ENCODE data around the gene NAB1.
A peak's percentile ranks its signal among the peaks of the same experiment; 100 is the strongest.

Gene NAB1

DNA sequence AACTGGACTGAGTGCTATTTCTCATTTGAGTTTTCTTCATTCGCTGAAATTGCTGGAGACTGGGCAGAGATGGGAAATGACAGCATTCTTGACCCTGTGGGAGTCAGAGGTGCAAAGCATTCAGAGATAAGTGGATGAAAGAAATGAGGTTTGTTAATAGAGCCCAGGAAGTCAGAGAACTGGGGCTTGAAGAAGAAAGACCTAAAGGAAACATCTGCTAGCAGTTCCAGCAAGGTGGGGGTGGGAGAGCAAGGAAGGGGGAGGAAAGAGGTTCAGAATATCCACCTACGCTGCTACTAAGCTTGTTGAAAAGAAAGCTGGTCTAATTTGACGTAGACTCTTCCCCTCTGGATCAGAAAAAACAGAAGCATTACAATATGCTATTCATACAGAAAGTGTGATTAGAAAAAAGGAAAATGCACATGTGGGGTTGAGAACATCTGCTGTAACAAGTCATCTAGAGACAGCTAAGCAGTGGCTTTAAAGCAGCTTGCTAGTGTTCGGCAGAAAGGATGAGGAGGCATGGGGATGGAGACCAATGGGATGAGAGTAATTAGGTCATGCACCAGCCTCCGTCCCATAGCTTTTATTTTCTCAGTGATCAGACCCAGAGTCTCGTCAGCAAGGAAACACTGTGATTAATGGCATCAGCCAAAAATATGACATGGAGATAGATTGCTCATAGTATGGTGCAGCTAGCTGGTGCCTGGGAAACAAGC, 29.7 kb downstream of the NAB1 start:
- Mint-ChIP-seq H3K36me3 (peaks cover 22% of the 10 kb centered on the region), H3K27me3 (no peaks in the 10 kb centered on the region), H3K4me1 (peaks cover 68% of the 10 kb centered on the region), H3K9me3 (no peaks in the 10 kb centered on the region), H3K4me3 (peak overlapping the region; percentile 67), H3K27ac (peak overlapping the region; percentile 94)

DNA sequence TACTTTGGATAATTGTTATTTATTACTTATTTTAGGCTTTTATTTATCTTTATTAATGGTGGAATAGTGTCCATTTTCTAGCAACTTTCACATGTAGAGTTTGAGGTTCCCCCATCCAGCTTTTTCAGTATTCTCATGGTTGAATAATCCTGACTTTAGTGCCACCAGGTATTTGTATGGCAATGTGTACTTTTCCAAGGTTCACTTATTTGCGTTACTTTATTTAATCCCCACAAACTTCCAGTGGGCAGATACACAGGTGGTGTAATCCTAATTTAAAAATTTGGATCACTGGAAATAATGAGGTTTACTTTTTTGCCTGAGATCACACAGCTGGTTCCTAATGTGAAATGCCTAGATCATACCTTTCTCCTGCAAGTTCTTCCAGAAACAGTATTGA, 30.5 kb downstream of the NAB1 start:
- Mint-ChIP-seq H3K4me1 (peaks cover 60% of the 10 kb centered on the region), H3K4me3 (no peak overlapping the region), H3K27me3 (no peaks in the 10 kb centered on the region), H3K9me3 (no peaks in the 10 kb centered on the region), H3K36me3 (peaks cover 18% of the 10 kb centered on the region), H3K27ac (peak overlapping the region; percentile 30)

- Mint-ChIP-seq H3K4me3 (peak overlapping the region; percentile 54), H3K27ac (peak overlapping the region; percentile 82), H3K36me3 (peaks cover 20% of the 10 kb centered on the region), H3K27me3 (no peaks in the 10 kb centered on the region), H3K4me1 (peaks cover 54% of the 10 kb centered on the region), H3K9me3 (no peaks in the 10 kb centered on the region)
These were observed 31.1 kb downstream of the NAB1 start for GRCh38 chr2:190679813-190680591.

GRCh38 chr2:190682168-190682567, 33.3 kb downstream of the NAB1 start:
- no peak overlapping the region for H3K4me3 Mint-ChIP-seq
- peaks cover 40% of the 10 kb centered on the region for H3K4me1 Mint-ChIP-seq

GRCh38 chr2:190683802-190684201, 34.9 kb downstream of the NAB1 start:
- peaks cover 26% of the 10 kb centered on the region for H3K4me1 Mint-ChIP-seq
- no peaks in the 10 kb centered on the region for H3K9me3 Mint-ChIP-seq
- H3K27ac Mint-ChIP-seq, result no peak overlapping the region
- no peak overlapping the region for H3K4me3 Mint-ChIP-seq
- H3K27me3 Mint-ChIP-seq, result no peaks in the 10 kb centered on the region
- peaks cover 23% of the 10 kb centered on the region for H3K36me3 Mint-ChIP-seq

More at GRCh38 chr2:190682168-190682567, 33.3 kb downstream of the NAB1 start:
- peaks cover 19% of the 10 kb centered on the region for H3K36me3 Mint-ChIP-seq
- H3K27ac Mint-ChIP-seq, result no peak overlapping the region
- H3K27me3 Mint-ChIP-seq, result no peaks in the 10 kb centered on the region
- no peaks in the 10 kb centered on the region for H3K9me3 Mint-ChIP-seq

DNA sequence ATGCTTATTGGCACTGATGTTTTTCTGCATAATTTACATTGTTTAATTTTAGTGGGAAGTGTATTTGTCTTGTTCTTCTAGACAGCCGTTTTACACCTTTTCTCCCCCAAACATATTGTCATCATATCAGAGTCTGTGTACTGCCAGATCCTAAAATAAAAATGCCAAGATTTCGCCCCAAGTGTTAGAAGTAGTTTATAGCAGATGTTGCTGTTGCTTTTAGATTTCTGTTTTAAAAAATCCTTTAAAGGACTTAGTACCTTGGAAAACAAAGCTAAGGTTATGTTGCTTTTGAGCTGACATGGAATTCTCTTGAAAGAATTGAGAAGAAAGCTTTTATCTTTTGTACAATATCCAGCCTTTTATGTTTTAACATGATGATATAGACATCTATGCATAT, 36.0 kb downstream of the NAB1 start:
- peaks cover 14% of the 10 kb centered on the region for H3K4me1 Mint-ChIP-seq
- peaks cover 23% of the 10 kb centered on the region for H3K36me3 Mint-ChIP-seq
- no peak overlapping the region for H3K27ac Mint-ChIP-seq
- no peaks in the 10 kb centered on the region for H3K9me3 Mint-ChIP-seq
- no peaks in the 10 kb centered on the region for H3K27me3 Mint-ChIP-seq
- no peak overlapping the region for H3K4me3 Mint-ChIP-seq

DNA sequence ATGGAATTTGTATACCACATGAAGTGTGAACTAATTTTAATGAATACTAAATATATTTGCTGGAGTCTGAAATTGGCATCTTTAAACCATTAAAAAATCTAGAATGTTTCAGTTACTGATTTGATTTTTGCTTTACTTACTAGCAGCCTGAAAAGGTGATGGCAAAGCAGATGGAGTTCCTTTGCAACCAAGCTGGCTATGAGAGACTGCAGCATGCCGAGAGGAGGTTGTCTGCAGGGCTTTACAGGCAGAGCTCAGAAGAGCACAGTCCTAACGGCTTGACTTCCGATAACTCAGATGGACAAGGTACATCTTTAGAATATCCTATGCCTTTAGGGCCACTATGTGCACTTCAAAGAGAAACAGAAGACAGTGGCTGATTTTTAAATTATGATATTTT, 36.5 kb downstream of the NAB1 start:
- Mint-ChIP-seq H3K4me3 (no peak overlapping the region), H3K36me3 (peaks cover 23% of the 10 kb centered on the region), H3K9me3 (no peaks in the 10 kb centered on the region), H3K4me1 (peaks cover 10% of the 10 kb centered on the region), H3K27me3 (no peaks in the 10 kb centered on the region), H3K27ac (no peak overlapping the region)

- no peak overlapping the region for H3K27ac Mint-ChIP-seq
- no peaks in the 10 kb centered on the region for H3K27me3 Mint-ChIP-seq
- H3K9me3 Mint-ChIP-seq, result peaks cover 5% of the 10 kb centered on the region
- peaks cover 17% of the 10 kb centered on the region for H3K36me3 Mint-ChIP-seq
- no peak overlapping the region for H3K4me3 Mint-ChIP-seq
- peaks cover 24% of the 10 kb centered on the region for H3K4me1 Mint-ChIP-seq
These were observed 44.8 kb downstream of the NAB1 start for GRCh38 chr2:190693533-190694232.

- Mint-ChIP-seq H3K9me3 (peaks cover 5% of the 10 kb centered on the region), H3K36me3 (peaks cover 17% of the 10 kb centered on the region), H3K4me1 (peaks cover 24% of the 10 kb centered on the region), H3K4me3 (no peak overlapping the region), H3K27me3 (no peaks in the 10 kb centered on the region), H3K27ac (peak overlapping the region; percentile 86)
These were observed 45.6 kb downstream of the NAB1 start for GRCh38 chr2:190694479-190694878.

DNA sequence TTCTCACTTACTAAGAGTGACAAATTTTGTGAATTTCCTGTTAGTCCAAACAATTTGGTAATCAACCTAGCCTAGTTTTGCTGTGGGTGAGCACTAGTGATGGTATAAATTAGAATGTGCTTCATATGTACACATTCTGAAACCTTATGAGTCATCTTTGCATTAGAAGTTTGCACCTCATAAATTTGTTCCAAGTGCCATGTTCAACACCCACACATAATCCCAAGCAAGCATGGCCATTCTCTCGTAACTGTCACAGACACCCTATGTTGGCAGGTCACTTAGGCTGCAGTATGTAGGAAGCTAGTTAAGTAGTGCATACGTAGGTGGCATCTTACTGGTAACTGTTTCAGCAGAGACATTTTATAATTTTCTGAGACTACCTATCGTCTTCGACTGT, 46.9 kb downstream of the NAB1 start:
- peaks cover 24% of the 10 kb centered on the region for H3K4me1 Mint-ChIP-seq
- H3K36me3 Mint-ChIP-seq, result peaks cover 11% of the 10 kb centered on the region
- H3K9me3 Mint-ChIP-seq, result peaks cover 5% of the 10 kb centered on the region
- peak overlapping the region; percentile 37 for H3K4me3 Mint-ChIP-seq
- H3K27ac Mint-ChIP-seq, result peak overlapping the region; percentile 87
- no peaks in the 10 kb centered on the region for H3K27me3 Mint-ChIP-seq

DNA sequence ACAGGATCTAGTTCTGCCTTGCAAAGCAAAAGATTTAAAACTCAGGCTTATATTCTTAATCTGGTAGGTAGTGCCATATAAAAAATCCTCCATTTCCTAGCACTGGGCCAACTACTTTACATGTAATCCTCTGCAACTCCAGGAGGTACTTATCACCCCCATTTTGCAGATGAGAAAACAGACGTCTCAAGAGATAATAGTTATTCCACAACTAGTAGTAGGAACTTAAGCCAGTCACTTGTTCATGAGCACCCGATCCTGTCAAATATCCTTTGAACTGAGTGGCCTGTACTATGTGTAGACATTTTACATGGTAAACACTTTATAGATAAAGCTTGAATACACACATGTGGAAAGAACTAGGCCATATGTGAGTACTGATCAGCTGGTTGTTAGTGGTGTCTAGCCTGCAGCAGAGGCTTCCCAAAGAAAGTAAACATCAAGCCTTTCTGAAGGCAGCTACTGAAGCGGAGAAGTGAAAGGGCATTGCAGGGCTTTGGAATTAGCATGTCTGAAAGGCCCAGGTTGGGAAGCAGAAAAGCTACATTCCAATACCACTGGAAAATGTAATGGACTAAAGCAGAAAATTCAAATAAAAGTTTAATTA, 48.0 kb downstream of the NAB1 start:
- no peak overlapping the region for H3K4me3 Mint-ChIP-seq

GRCh38 chr2:190697421-190697820, 48.5 kb downstream of the NAB1 start:
- peaks cover 6% of the 10 kb centered on the region for H3K36me3 Mint-ChIP-seq
- H3K9me3 Mint-ChIP-seq, result peaks cover 5% of the 10 kb centered on the region
- H3K4me3 Mint-ChIP-seq, result no peak overlapping the region
- H3K4me1 Mint-ChIP-seq, result peaks cover 27% of the 10 kb centered on the region
- no peaks in the 10 kb centered on the region for H3K27me3 Mint-ChIP-seq
- no peak overlapping the region for H3K27ac Mint-ChIP-seq

More for the DNA sequence above, 48.0 kb downstream of the NAB1 start:
- peaks cover 27% of the 10 kb centered on the region for H3K4me1 Mint-ChIP-seq
- H3K9me3 Mint-ChIP-seq, result peaks cover 5% of the 10 kb centered on the region
- peaks cover 6% of the 10 kb centered on the region for H3K36me3 Mint-ChIP-seq
- no peak overlapping the region for H3K27ac Mint-ChIP-seq
- H3K27me3 Mint-ChIP-seq, result no peaks in the 10 kb centered on the region

- peaks cover 5% of the 10 kb centered on the region for H3K9me3 Mint-ChIP-seq
These were observed 50.0 kb downstream of the NAB1 start for GRCh38 chr2:190698895-190699294.

GRCh38 chr2:190701586-190701985, 52.7 kb downstream of the NAB1 start:
- H3K9me3 Mint-ChIP-seq, result no peaks in the 10 kb centered on the region
- H3K4me3 Mint-ChIP-seq, result no peak overlapping the region
- no peak overlapping the region for H3K27ac Mint-ChIP-seq
- H3K4me1 Mint-ChIP-seq, result peaks cover 3% of the 10 kb centered on the region
- H3K36me3 Mint-ChIP-seq, result no peaks in the 10 kb centered on the region
- H3K27me3 Mint-ChIP-seq, result no peaks in the 10 kb centered on the region

More at GRCh38 chr2:190698895-190699294, 50.0 kb downstream of the NAB1 start:
- H3K27ac Mint-ChIP-seq, result peak overlapping the region; percentile 46
- no peaks in the 10 kb centered on the region for H3K27me3 Mint-ChIP-seq
- H3K4me1 Mint-ChIP-seq, result peaks cover 20% of the 10 kb centered on the region
- H3K36me3 Mint-ChIP-seq, result peaks cover 2% of the 10 kb centered on the region
- H3K4me3 Mint-ChIP-seq, result no peak overlapping the region

DNA sequence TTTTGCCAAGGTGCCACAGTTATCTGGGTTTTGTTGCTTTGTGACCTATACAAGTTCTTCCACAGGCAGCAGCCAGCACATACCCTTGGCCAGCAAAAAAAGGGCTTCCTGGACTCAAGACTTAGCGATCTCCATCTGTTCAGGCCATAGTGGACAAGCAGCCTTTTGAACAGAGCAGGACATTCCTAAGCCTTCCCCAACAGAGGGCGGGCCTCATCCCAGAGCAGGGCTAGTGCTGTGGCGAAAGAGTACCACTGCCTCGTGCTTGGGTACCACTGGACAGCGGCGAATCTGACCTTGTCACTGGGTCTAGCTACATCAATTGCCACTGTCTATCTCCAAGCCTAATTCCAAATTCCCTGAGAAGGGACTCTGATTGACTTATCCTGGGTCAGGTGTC, 56.4 kb downstream of the NAB1 start:
- no peak overlapping the region for H3K27ac Mint-ChIP-seq
- H3K4me1 Mint-ChIP-seq, result peaks cover 13% of the 10 kb centered on the region

More for the DNA sequence above, 56.4 kb downstream of the NAB1 start:
- Mint-ChIP-seq H3K36me3 (no peaks in the 10 kb centered on the region), H3K27me3 (no peaks in the 10 kb centered on the region), H3K9me3 (peaks cover 5% of the 10 kb centered on the region), H3K4me3 (no peak overlapping the region)
